NCI-H2227 (cell line): ENCODE data around the gene COL25A1.
"Not testable (repeated sequence)": the region's sequence is repeated elsewhere in the genome, so short reads cannot be mapped to it uniquely, and the experiment has no call there.

Experiments
- DNase-seq: peaks from one replicate; lab custom pipeline; 2025; ENCODE audit not compliant: unreplicated experiment; lab: John Stamatoyannopoulos, UW

The COL25A1 gene

GRCh38 chr4:109174224-109174953, 128.1 kb downstream of the COL25A1 start:
- no peak for DNase-seq

- no peak for DNase-seq
Observed at GRCh38 chr4:109172301-109172700, 130.2 kb downstream of the COL25A1 start.

GRCh38 chr4:109171070-109171469, 131.4 kb downstream of the COL25A1 start:
- DNase-seq, result no peak

- no peak for DNase-seq
Observed at GRCh38 chr4:109169170-109169569, 133.3 kb downstream of the COL25A1 start.

GRCh38 chr4:109166586-109166985, 135.9 kb downstream of the COL25A1 start:
- DNase-seq, result no peak

- no peak for DNase-seq
Observed at GRCh38 chr4:109166126-109166525, 136.3 kb downstream of the COL25A1 start.

- DNase-seq, result no peak
Observed at GRCh38 chr4:109164011-109164410, 138.4 kb downstream of the COL25A1 start.

- no peak for DNase-seq
Observed at GRCh38 chr4:109163493-109163892, 139.0 kb downstream of the COL25A1 start.

GRCh38 chr4:109162759-109163158, 139.7 kb downstream of the COL25A1 start:
- no peak for DNase-seq

GRCh38 chr4:109160494-109160893, 142.0 kb downstream of the COL25A1 start:
- no peak for DNase-seq

GRCh38 chr4:109157696-109158095, 144.8 kb downstream of the COL25A1 start:
- DNase-seq, result no peak

- no peak for DNase-seq
Observed at GRCh38 chr4:109157205-109157604, 145.3 kb downstream of the COL25A1 start.

- DNase-seq, result no peak
Observed at GRCh38 chr4:109156356-109156755, 146.1 kb downstream of the COL25A1 start.

- DNase-seq, result peak; percentile 1
Observed at GRCh38 chr4:109155682-109156283, 146.7 kb downstream of the COL25A1 start.

GRCh38 chr4:109155084-109155483, 147.4 kb downstream of the COL25A1 start:
- no peak for DNase-seq

- DNase-seq, result no peak
Observed at GRCh38 chr4:109154424-109154823, 148.0 kb downstream of the COL25A1 start.

GRCh38 chr4:109149836-109150235, 152.6 kb downstream of the COL25A1 start:
- DNase-seq, result no peak

- DNase-seq, result no peak
Observed at GRCh38 chr4:109148577-109149075, 153.8 kb downstream of the COL25A1 start.

GRCh38 chr4:109147135-109147534, 155.3 kb downstream of the COL25A1 start:
- DNase-seq, result no peak

- DNase-seq, result no peak
Observed at GRCh38 chr4:109146499-109146898, 156.0 kb downstream of the COL25A1 start.

- not testable (repeated sequence) for DNase-seq
Observed at GRCh38 chr4:109138125-109138524, 164.3 kb downstream of the COL25A1 start.

GRCh38 chr4:109134921-109135320, 167.5 kb downstream of the COL25A1 start:
- no peak for DNase-seq

GRCh38 chr4:109134268-109134667, 168.2 kb downstream of the COL25A1 start:
- no peak for DNase-seq
